Fibroblast of mammary gland (primary cell): ENCODE measurements around the gene TIMM17A.
"Not testable (repeated sequence)": the region's sequence is repeated elsewhere in the genome, so short reads cannot be mapped to it uniquely, and the experiment has no call there.

Experiments used
- DNase-seq: peaks from one replicate; pipeline ENCODE4 v3.0.0-alpha.2; 2010; ENCODE audit warnings: low read depth
- H3K4me3 ChIP-seq: 2 replicates; pipeline ENCODE4 v1.5.1; 2011; ENCODE audit warnings: low read depth, mild to moderate bottlenecking, low read length, moderate library complexity; ENCODE audit not compliant: control insufficient read depth
- TF ChIP-seq, protein P1 (sequence below): conservative IDR thresholded peaks from 2 replicates; pipeline ENCODE4 v1.5.1; 2011; ENCODE audit warnings: low read depth, low read length, inconsistent platforms; ENCODE audit not compliant: control insufficient read depth, insufficient read depth

The TIMM17A gene

DNA sequence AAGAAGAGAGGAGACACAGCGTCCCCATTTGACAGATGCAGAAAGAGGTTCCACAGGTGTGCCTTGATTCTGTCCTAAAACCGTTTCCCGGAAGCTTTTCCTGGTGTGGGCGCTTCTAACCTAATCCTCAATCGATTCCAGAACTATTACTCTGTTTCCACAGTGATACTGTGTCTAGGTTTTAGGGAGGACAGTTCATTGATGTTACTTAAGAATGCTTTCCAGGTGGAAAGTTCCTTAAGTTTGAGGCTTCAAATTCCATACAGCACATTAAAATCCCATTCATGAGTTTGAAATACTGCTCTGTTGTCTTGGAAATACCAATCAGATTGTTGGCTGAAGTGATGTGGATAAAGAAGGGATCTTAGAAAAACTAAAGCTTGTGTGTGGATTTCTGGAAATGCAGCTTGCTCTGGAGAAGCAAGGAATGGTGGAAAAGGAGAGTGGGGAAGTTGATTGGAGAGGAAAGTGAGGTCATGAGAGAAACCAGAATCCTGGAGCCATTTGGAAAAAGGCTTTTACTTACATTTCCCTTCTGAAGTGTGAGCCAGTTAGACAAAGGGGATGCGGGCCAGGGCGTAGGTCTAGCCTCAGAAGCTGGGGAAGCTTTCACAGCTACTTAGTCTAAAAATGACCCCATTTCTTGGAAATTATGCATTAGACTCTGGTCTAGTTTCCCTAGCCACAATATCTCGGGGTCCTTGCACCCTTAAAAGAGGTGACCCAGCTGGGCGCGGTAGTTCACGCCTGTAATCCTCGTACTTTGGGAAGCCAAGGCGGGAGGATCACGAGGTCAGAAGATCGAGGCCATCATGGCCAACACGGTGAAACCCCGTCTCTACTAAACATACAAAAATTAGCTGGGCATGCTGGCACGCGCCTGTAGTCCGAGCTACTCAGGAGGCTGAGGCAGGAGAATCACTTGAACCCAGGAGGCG lies 61.8 kb downstream of the TIMM17A start:
- TF ChIP-seq, protein P1, sequence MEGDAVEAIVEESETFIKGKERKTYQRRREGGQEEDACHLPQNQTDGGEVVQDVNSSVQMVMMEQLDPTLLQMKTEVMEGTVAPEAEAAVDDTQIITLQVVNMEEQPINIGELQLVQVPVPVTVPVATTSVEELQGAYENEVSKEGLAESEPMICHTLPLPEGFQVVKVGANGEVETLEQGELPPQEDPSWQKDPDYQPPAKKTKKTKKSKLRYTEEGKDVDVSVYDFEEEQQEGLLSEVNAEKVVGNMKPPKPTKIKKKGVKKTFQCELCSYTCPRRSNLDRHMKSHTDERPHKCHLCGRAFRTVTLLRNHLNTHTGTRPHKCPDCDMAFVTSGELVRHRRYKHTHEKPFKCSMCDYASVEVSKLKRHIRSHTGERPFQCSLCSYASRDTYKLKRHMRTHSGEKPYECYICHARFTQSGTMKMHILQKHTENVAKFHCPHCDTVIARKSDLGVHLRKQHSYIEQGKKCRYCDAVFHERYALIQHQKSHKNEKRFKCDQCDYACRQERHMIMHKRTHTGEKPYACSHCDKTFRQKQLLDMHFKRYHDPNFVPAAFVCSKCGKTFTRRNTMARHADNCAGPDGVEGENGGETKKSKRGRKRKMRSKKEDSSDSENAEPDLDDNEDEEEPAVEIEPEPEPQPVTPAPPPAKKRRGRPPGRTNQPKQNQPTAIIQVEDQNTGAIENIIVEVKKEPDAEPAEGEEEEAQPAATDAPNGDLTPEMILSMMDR: no peak
- H3K4me3 ChIP-seq: no peak overlapping the region
- DNase-seq: no peak

DNA sequence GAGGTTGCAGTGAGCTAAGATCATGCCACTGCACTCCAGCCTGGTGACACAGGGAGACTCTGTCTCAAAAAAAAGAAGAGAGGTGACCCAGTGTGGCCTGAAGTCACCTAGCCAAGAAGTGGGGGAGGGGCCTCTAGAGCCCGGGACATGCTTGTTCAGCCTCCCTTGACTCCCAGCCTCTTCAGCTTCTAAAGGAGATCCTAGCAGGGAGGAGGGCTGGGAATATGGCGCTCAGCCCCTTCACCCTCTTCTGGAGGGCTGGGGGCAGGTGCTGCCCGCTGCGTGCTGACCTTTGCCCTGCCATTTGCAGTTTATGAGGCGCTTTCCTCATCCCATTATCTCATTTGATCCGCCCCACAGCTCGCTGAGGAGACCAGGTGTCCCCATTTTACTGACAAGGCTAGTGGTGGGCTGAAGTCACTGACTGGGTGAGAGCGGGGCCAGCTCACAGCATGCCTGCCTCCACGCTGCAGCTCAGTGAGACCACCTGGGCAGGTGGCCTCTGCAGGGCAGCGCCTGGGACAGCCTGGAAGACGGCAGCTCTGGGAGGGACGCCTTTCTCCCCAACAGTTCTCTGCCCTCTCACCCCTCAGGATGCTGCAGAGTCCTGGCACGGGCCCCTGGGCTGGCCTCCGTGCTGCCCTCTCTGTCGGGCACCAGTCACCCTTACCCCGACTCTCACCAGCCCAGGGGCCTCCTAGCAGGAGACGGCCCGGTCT lies 62.6 kb downstream of the TIMM17A start:
- no peak for DNase-seq
- TF ChIP-seq, protein P1: no peak
- H3K4me3 ChIP-seq: no peak overlapping the region

DNA sequence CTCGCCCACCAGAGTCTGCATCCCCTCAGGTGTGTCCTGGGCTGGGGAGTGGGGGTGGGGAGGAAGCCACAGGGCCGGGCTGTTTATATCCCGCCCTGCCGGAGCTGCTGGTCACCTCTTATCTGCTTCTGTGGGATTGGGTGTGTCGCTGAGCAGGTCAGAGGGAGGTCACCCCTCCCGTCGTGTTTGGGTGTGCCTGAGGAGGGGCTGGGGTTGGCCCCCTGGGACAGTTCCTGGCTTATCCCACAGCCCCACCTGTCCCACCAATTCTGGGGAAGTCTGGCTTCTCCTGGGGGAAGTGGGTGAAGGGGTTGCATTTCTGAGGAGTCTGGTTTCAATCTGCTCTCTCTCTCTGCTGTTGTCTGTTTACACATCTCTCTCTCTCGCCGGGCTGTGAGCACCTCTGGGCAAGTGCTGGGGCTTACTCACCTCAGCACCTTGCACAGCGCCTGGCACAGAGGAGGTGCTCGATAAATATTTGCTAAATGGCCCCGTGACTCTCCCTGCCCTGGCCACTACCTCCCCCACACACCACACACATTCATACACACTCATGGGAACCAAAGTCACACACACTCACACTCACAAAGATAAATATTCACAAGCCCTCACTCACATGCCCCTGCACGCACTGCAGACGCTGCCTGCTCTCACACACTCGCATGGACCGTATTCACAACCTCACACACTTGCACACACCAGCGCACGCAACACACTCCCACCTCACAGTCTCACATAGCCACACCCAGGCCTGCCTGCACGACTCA lies 63.3 kb downstream of the TIMM17A start:
- TF ChIP-seq, protein P1: no peak
- DNase-seq: no peak
- no peak overlapping the region for H3K4me3 ChIP-seq

DNA sequence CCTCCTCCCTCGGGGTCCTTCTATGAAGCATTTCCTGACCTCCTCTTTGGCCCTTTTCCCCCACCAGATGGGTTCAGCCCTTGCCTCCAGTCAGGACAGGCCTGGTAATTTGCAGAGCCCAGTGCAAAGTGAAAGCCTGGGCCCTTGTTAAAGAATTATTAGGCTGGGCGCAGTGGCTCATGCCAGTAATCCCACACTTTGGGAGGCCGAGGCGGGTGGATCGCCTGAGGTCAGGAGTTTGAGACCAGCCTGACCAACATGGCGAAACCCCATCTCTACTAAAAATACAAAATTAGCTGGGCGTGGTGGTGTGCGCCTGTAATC lies 63.9 kb downstream of the TIMM17A start:
- H3K4me3 ChIP-seq, DNase-seq: not testable (repeated sequence)
